ENCODE data around the gene TBCC.
A peak's percentile ranks its signal among the peaks of the same experiment; 100 is the strongest.
"Not testable (repeated sequence)": the region's sequence is repeated elsewhere in the genome, so short reads cannot be mapped to it uniquely, and the experiment has no call there.

The TBCC gene

DNA sequence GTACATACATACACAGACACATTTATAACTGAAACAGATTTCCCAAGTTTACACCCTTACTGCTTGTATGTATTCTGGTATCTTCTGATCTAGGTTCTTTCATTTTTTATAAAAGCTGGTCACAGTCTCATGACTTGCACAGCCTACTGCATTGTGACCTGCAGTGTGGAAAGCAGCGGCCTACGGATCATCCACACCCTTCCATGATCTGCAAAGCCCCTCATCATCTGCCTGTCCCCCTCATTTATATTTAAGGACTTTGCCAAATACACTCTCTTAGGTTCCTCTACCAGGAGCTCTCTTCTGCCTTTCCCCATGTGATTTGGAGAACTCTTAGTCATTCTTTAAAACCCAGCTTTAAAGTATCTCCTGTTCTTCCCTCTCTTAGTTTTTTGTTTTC lies 23.9 kb upstream of the TBCC start:
- no peak for DNase-seq

- no peak for DNase-seq
Observed at GRCh38 chr6:42769051-42769450, 23.1 kb upstream of the TBCC start.

- no peak for DNase-seq
Observed at GRCh38 chr6:42766163-42766670, 20.3 kb upstream of the TBCC start.

DNA sequence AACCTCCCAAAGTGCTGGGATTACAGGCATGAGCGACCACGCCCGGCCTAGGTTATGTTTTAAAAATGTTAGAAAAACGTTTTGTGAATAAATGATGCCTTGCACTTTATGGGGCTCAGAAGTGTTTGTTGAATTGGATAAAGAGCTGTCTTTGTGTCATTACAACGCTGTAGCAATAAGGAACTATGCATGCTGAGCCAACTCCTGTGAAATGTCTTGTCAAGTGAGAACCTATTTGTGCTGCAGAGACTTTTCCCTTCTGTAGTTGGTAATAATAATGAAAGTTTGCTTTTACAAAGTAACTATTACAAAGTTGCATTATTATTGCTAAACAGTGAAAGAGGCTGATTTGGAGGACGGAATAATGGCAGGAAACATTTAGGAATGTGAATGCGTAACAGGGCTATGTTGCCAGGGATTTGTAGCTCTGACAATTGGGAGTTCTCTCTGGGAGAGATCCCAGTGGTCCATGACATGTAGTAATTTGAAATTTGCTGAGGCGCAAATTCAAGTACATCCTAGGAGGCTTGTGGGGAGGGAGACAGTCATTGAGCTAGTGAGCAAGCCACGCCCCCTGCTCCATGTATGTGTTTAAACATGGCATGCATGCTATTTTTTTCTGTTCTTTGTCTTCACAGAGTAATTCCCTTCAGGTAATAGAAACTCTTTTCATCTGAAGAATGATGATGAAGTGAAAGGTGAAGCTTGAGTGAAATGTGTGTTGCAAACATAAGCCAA lies 19.2 kb upstream of the TBCC start:
- no peak for DNase-seq

DNA sequence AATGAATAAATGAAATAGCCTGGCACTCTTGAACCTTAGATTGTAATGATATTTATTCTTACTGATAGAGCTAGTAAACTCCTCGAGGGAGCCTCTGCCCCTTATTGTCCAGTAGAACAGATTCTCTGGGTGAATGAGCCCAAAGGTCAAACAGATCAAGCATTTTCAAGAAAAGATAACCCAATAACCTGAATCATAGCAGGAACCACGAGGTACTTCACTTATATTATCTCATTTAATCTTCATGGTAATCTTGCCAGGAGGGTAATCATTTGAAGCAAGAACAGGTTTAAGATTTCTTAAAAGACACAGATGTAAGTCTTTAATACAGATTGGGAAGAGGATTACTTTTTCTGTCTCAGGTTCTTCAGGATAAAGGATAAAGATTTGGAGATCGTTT lies 17.0 kb upstream of the TBCC start:
- no peak for DNase-seq

GRCh38 chr6:42762426-42762859 lies 16.5 kb upstream of the TBCC start:
- DNase-seq = no peak

DNA sequence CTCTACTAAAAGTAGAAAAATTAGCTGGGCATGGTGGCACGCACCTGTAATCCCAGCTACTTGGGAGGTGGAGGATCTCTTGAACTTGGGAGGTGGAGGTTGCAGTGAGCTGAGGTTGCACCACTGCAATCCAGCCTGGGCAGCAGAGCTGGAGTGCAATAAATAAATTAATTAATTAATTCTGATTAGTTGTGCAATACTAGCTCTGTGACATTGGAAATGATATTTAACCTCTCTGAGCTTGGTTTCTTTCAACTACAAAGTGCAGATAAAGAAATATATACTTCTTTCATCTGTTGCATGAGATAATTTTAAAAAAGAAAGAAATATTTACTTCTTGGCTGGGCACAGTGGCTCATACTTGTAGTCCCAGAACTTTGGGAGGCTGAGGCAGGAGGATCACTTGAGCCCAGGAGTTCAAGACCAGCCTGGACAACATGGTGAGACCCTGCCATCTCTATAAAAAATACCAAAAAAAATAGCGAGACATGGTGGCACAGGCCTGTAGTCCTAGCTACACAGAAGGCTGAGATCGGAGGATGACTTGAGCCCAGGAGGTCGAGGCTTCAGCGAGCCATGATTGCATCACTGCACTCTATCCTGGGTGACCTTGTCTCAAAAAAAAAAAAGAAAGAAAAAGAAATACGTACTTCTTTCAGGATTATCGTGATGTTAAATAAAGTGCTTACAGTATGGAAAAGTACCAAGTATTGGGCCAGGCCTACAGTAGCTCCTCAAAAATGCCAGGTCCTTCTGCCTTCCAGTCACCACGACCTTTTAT lies 15.6 kb upstream of the TBCC start:
- DNase-seq = no peak

DNA sequence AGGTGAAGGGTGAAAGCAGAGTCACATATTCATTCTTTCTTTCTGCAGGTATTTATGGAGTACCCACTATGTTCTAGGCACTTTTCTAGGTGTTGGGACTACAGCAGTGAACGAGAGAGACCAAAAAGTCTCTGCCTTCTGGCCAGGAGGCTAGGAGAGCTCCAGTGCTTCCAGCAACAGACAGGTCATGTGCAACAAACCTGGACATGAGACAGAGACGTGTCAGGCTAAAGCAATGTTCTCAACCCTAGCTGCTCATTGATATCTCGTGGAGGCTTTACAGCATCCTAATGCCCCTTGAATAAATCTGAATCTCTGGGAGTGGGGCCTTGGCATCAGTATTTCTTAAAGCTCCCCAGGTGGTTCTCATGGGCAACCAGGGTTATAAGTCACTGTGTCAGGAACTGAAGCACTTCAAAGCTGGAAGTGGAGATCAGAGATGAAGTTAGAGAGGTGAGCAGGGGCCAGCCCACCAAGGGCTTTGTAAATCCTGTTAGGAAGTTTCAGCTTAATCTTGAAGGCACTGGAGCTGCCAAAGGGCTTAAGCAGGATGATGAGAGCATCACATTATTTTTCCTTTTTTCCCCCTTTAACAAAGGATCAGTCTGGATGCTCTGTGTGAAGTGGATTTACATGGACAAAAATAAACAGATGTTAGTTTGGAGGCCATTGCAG lies 13.0 kb upstream of the TBCC start:
- no peak for DNase-seq

DNA sequence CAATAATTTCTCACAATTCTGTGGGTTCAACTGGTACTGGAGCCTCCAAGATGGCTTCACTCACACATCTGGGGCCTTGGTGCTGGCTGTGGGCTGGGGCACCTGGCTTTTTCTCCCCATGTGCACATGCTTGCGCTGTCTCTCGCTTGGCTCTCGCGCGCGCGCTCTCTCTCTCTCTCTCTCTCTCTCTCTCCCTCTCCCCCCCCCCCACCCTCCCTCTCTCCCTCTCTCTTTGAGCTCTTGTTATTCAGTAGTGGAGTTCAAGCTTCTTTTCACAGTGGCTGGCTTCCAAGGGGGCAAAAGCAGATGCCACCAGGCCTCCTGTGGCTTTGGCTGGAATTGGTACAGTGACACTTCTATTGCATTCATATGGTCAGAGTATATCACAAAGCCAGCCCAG lies 10.8 kb upstream of the TBCC start:
- no peak for DNase-seq

DNA sequence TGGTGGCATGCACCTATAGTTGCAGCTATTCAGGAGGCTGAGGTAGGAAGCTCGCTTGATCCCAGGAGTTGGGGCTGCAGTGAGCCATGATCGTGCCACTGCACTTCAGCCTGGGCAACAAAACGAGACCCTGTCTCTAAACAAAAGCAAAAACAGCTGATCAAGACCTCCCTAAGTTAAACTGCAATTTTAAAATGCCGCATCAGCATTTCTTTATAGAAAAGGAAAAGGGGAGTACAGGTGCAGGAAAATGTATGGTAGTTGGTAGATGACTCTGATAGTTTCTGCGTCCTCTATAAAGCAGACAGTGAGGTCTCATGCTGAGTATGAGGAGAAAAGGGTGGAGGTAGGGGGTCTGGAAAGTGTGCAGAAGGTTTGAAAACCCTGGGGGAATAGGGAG lies 8.9 kb upstream of the TBCC start:
- DNase-seq = no peak

GRCh38 chr6:42751055-42751454 lies 5.2 kb upstream of the TBCC start:
- no peak for DNase-seq

GRCh38 chr6:42748203-42748898 lies 2.4 kb upstream of the TBCC start:
- no peak for DNase-seq

- DNase-seq = peak; percentile 94
Observed at GRCh38 chr6:42746463-42747391, 824 bp upstream of the TBCC start.

GRCh38 chr6:42745083-42745639 lies 742 bp downstream of the TBCC start:
- no peak for DNase-seq

- DNase-seq = no peak
Observed at GRCh38 chr6:42744351-42744893, 1.5 kb downstream of the TBCC start.

GRCh38 chr6:42742116-42742894 lies 3.6 kb downstream of the TBCC start:
- DNase-seq = peak; percentile 47

- DNase-seq = no peak
Observed at GRCh38 chr6:42740725-42741124, 5.2 kb downstream of the TBCC start.

DNA sequence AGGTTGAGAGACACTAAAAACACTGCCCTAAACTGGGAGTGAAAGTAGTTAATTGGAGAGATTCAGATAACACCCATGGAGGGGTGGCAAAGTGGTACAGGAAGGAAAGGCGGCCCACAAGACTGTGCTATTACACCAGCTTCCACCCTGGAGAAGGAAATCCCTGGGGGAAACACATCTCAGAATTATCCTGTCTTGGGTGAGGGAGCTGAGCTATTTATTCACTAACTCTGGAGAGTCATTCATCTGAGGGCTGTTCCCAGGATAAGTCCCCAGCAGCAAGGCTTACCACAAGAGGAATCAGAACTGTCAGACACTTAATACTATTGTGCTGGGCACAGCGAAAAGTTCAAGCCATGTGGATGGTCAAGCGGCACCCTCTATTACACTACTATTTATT lies 9.9 kb downstream of the TBCC start:
- DNase-seq = no peak

GRCh38 chr6:42733867-42734481 lies 11.9 kb downstream of the TBCC start:
- not testable (repeated sequence) for DNase-seq

GRCh38 chr6:42729731-42730130 lies 16.2 kb downstream of the TBCC start:
- no peak for DNase-seq
